Measurements from ENCODE around the gene KRT5.

- TF ChIP-seq JUNB (IDR thresholded peaks at IDR 0.05; ENCODE audit: unreplicated experiment) (no peak), EZH2 (IDR thresholded peaks at IDR 0.05; ENCODE audit: low read depth, unreplicated experiment) (no peak), CTCF (conservative IDR thresholded peaks at IDR 0.05; ENCODE audit: low read depth in 2 of 2) (peak in 1 of 2 experiments; percentile 23; a peak in 1 of 4 replicates)
Observed at GRCh38 chr12:52495389-52495788, 24.8 kb downstream of the KRT5 start.
